K562 (cell line): ENCODE results near the gene CT45A3. TPM values are rescaled to one million over a fixed set of nuclear protein-coding genes. Genes with fewer than 3 reads are reported as not detected.

Experiments used
- ATAC-seq: fragments of 200-7000 bp; cut with Tn5 transposase; 3 replicates; pipeline ENCODE4 v1.9.1; 2020; ENCODE audit warnings: moderate library complexity
- BruUV-seq: library from RNA; stranded (reverse); fragments of 400-500 nt; replicated peaks from 2 replicates; lab custom pipeline; 2021; lab: Mats Ljungman, UMichigan
- CTCF ChIA-PET: fragments of 300-600 bp; formaldehyde crosslinking; extraction: SDS; loops from one replicate; lab custom pipeline; 2021; ENCODE audit warnings: low intra/inter-chr PET ratio; lab: Yijun Ruan, JAX
- POLR2A ChIA-PET: fragments of 300-600, 350-650 bp; sonication (Branson Sonifier 250); formaldehyde crosslinking; extraction: SDS; loops from one replicate; lab custom pipeline; 2021; ENCODE audit warnings: antibody characterized with exemption, inconsistent platforms; lab: Yijun Ruan, JAX
- DNase-seq, 4 experiments: peaks; one replicate each; pipeline versions ENCODE4 v3.0.0 to v3.0.0-alpha.2; 2011 to 2018; ENCODE audit warnings: low spot score in 3 of 4, mixed read lengths in 3 of 4; ENCODE audit errors: extremely low read depth in 1 of 4
- FAIRE-seq: peaks from 2 replicates; lab custom pipeline; 2011; peaks lifted over from hg19 to GRCh38; lab: Jason Lieb, UNC
- H2AFZ ChIP-seq: 2 replicates; pipeline ENCODE4 v1.6.0; 2011; ENCODE audit warnings: low read depth, low read length, control low read depth, inconsistent platforms
- H3K27ac ChIP-seq: fragments of 200-600 bp; 3 replicates; pipeline ENCODE4 v1.8.0; 2011; ENCODE audit warnings: low read depth, mild to moderate bottlenecking, control low read depth, inconsistent platforms, low read length, moderate library complexity, mixed read lengths; ENCODE audit errors: extremely low read depth
- H3K27me3 ChIP-seq, 2 experiments: fragments of 300-600 bp in 1 of 2; 2 replicates in 1 of 2; 3 replicates in 1 of 2; pipeline versions ENCODE4 v1.6.0 to v1.8.0; 2011; ENCODE audit warnings: inconsistent platforms in 2 of 2, low read length in 2 of 2, mild to moderate bottlenecking in 1 of 2, mixed read lengths in 1 of 2, moderate library complexity in 1 of 2; ENCODE audit not compliant: control insufficient read depth in 2 of 2, insufficient read depth in 2 of 2
- H3K36me3 ChIP-seq: fragments of 300-600 bp; 3 replicates; pipeline ENCODE4 v1.8.0; 2011; ENCODE audit warnings: mild to moderate bottlenecking, low read length, inconsistent platforms; ENCODE audit not compliant: control insufficient read depth, insufficient read depth
- H3K4me1 ChIP-seq, 2 experiments: fragments of 200-600 bp in 1 of 2; replicated peaks in 1 of 2; 2 replicates in 1 of 2; 3 replicates in 1 of 2; pipeline versions ENCODE4 v1.5.1 to v1.8.0; 2011; ENCODE audit warnings: inconsistent platforms in 2 of 2, low read length in 2 of 2, mild to moderate bottlenecking in 1 of 2, mixed read lengths in 1 of 2, moderate library complexity in 1 of 2; ENCODE audit not compliant: control insufficient read depth in 2 of 2, insufficient read depth in 2 of 2
- H3K4me2 ChIP-seq: 2 replicates; pipeline ENCODE4 v1.6.1; 2011; ENCODE audit warnings: low read length, control low read depth, inconsistent platforms, mixed read lengths; ENCODE audit not compliant: insufficient read depth
- H3K4me3 ChIP-seq: fragments of 200-600 bp; sonication (generic), shearing (Covaris generic); 2 replicates; pipeline ENCODE4 v1.5.1; 2016; ENCODE audit warnings: control low read depth, inconsistent platforms
- H3K79me2 ChIP-seq: fragments of 200-600 bp; 3 replicates; pipeline ENCODE4 v1.8.0; 2011; ENCODE audit warnings: low read length, inconsistent platforms; ENCODE audit not compliant: control insufficient read depth, insufficient read depth
- H3K9ac ChIP-seq, 2 experiments: 2 replicates each; pipeline versions ENCODE4 v1.6.0 to v1.6.1; 2011; ENCODE audit warnings: low read depth in 2 of 2, low read length in 2 of 2, control low read depth in 1 of 2, inconsistent platforms in 1 of 2, mild to moderate bottlenecking in 1 of 2, mixed read lengths in 1 of 2; ENCODE audit not compliant: insufficient read depth in 1 of 2
- H3K9me1 ChIP-seq: one replicate; pipeline ENCODE4 v1.6.0; 2011; ENCODE audit warnings: inconsistent platforms, mild to moderate bottlenecking, low read length, moderate library complexity; ENCODE audit not compliant: control insufficient read depth, insufficient read depth
- H3K9me3 ChIP-seq: replicated peaks from 2 replicates; pipeline ENCODE4 v1.5.1; 2011; ENCODE audit warnings: low read depth, low read length, inconsistent platforms; ENCODE audit not compliant: control insufficient read depth, insufficient read depth
- H4K20me1 ChIP-seq: replicated peaks from 2 replicates; pipeline ENCODE4 v1.6.1; 2011; ENCODE audit warnings: low read length, inconsistent platforms, mixed read lengths; ENCODE audit not compliant: control insufficient read depth, insufficient read depth
- CREB1 ChIP-seq, 2 experiments: sonication (generic) in 1 of 2; formaldehyde crosslinking in 1 of 2; IDR thresholded peaks; 2 replicates each; pipeline versions ENCODE4 v1.6.1 to v1.8.0; 2012 to 2022; ENCODE audit warnings: inconsistent platforms in 1 of 2, mild to moderate bottlenecking in 1 of 2, missing genetic modification reagents in 1 of 2, moderate library complexity in 1 of 2
- NELFE ChIP-seq: IDR thresholded peaks from 2 replicates; pipeline ENCODE4 v1.6.1; 2011; ENCODE audit warnings: mild to moderate bottlenecking; ENCODE audit not compliant: insufficient read depth, insufficient read length
- RAD21 ChIP-seq, 2 experiments: fragments of 250-450 bp in 1 of 2; fragments of 450-650 bp in 1 of 2; sonication (Bioruptor Pico) in 1 of 2; formaldehyde crosslinking in 1 of 2; IDR thresholded peaks in 1 of 2; conservative IDR thresholded peaks in 1 of 2; 2 replicates each; pipeline versions ENCODE4 v1.4.0 to v1.8.0; 2020 to 2022; ENCODE audit warnings: mild to moderate bottlenecking in 2 of 2, moderate library complexity in 1 of 2
- TOE1 ChIP-seq, 2 experiments: fragments of 450-650 bp in 1 of 2; sonication (generic) in 1 of 2; formaldehyde crosslinking in 1 of 2; IDR thresholded peaks; 2 replicates each; pipeline versions ENCODE4 v1.7.1 to v1.8.0; 2016 to 2022; ENCODE audit warnings: borderline replicate concordance in 2 of 2, mild to moderate bottlenecking in 2 of 2, antibody characterized with exemption in 1 of 2, inconsistent platforms in 1 of 2, low read depth in 1 of 2, missing genetic modification reagents in 1 of 2, moderate library complexity in 1 of 2
- WGBS: fragments of 100-300 bp; shearing (Covaris generic); methylation state at CpG from one replicate; pipeline ENCODE4 v1.1.6; 2016; ENCODE audit warnings: low coverage, mixed read lengths; ENCODE audit not compliant: insufficient coverage; ENCODE audit errors: missing lambda C conversion rate; 5-methylcytosine and 5-hydroxymethylcytosine counted together
- in situ Hi-C: fragments of 300-500 bp; cut with MboI; formaldehyde crosslinking; loops from 4 replicates; pipeline ENCODE4 v1.15.0; 2018; ENCODE audit warnings: inconsistent platforms, mixed read lengths
- intact Hi-C: fragments of 100-400 bp; cut with micrococcal nuclease; formaldehyde crosslinking; loops from 2 replicates; pipeline ENCODE4 v1.14.2; 2022
- polyA plus RNA-seq, 8 experiments: library from polyadenylated mRNA; depleted of rRNA in 4 of 8; stranded (reverse) in 5 of 8; unstranded in 3 of 8; fragments of >200 nt; fragmentation: Nextera tagmentation in 2 of 8; fragmentation: Illumina TruSeq in 1 of 8; extraction: Ambion mirVana in 2 of 8; extraction: Trizol in 1 of 8; gene quantifications; 2 replicates each; pipeline versions ENCODE4 v1.2.1 to v1.2.3, GENCODE V29; 2011 to 2014; ENCODE audit warnings: inconsistent platforms in 1 of 8, missing spikeins in 1 of 8
- total RNA-seq, 7 experiments: library from RNA; depleted of rRNA in 6 of 7; stranded (reverse); fragments of >200 nt in 6 of 7; fragmentation: Illumina TruSeq in 2 of 7; extraction: Trizol in 2 of 7; gene quantifications; 2 replicates each; pipeline versions ENCODE4 v1.2.1 to v1.2.3, GENCODE V29; 2011 to 2021; ENCODE audit warnings: low replicate concordance in 1 of 7
- TF ChIP-seq, protein P1 (sequence below), 3 experiments: IDR thresholded peaks in 2 of 3; conservative IDR thresholded peaks in 1 of 3; 2 replicates each; pipeline ENCODE4 v1.5.1; 2011 to 2012; ENCODE audit warnings: low read length in 3 of 3, mild to moderate bottlenecking in 3 of 3, control low read depth in 2 of 3, improper control_type of control experiment in 1 of 3, inconsistent platforms in 1 of 3, low read depth in 1 of 3, mixed read lengths in 1 of 3, moderate library complexity in 1 of 3; ENCODE audit not compliant: insufficient read depth in 2 of 3
- TF ChIP-seq, protein P2 (sequence below): sonication (generic); formaldehyde crosslinking; IDR thresholded peaks from 2 replicates; pipeline ENCODE4 v1.9.0; 2022; ENCODE audit warnings: mild to moderate bottlenecking, missing genetic modification reagents

The CT45A3 gene
- total and polyA plus RNA-seq, 9 of the 15 experiments (the other 6 are each of a cell fraction or from before 2014, with no cell fraction given), result 0.13 to 3.2 (median 0.84) TPM; not detected in 1

GRCh38 chrX:135737366-135738071 lies 30.5 kb downstream of the CT45A3 start:
- no TSS peak for BruUV-seq
- Histone ChIP-seq H3K27me3 (no peaks in the 10 kb centered on the region), H3K79me2 (peaks cover 12% of the 10 kb centered on the region; the same call in 2 of the 3 replicates), H3K9ac (no peak overlapping the region), H3K36me3 (no peaks in the 10 kb centered on the region), H3K27ac (no peak overlapping the region), H2AFZ (no peak overlapping the region), H3K4me1 (no peaks in the 10 kb centered on the region; a peak in 1 of 5 replicates), H3K9me3 (no peaks in the 10 kb centered on the region), H3K4me3 (no peak overlapping the region)
- ATAC-seq (no peak), FAIRE-seq (peak; percentile 37), DNase-seq (peak in 1 of 4 experiments; percentile 34)
- CTCF ChIA-PET, result interaction anchor here (0.6 kb wide), 1 partner anchor 782 kb away, joined by 3 read pairs; no protein-coding TSS in a partner anchor
- in situ Hi-C loops (loop anchor here (25.0 kb wide), 1 partner anchor 200 kb away; no protein-coding TSS in a partner anchor), intact Hi-C loops (no loop called here)
- TF ChIP-seq NELFE (no peak), CREB1 (IDR thresholded peaks at IDR 0.05) (no peak), CREB1 (CRISPR knock-in tag; IDR thresholded peaks at IDR 0.05) (no peak), TOE1 (IDR thresholded peaks at IDR 0.05; ENCODE audit: borderline replicate concordance) (no peak), TOE1 (CRISPR knock-in tag; IDR thresholded peaks at IDR 0.05; ENCODE audit: borderline replicate concordance, low read depth) (no peak), RAD21 (CRISPR knock-in tag; conservative IDR thresholded peaks at IDR 0.05 in 1 of 2, IDR thresholded peaks at IDR 0.05 in 1 of 2) (peak; percentile 22 to 46; a peak in 3 of 4 replicates)
- TF ChIP-seq, protein P1, sequence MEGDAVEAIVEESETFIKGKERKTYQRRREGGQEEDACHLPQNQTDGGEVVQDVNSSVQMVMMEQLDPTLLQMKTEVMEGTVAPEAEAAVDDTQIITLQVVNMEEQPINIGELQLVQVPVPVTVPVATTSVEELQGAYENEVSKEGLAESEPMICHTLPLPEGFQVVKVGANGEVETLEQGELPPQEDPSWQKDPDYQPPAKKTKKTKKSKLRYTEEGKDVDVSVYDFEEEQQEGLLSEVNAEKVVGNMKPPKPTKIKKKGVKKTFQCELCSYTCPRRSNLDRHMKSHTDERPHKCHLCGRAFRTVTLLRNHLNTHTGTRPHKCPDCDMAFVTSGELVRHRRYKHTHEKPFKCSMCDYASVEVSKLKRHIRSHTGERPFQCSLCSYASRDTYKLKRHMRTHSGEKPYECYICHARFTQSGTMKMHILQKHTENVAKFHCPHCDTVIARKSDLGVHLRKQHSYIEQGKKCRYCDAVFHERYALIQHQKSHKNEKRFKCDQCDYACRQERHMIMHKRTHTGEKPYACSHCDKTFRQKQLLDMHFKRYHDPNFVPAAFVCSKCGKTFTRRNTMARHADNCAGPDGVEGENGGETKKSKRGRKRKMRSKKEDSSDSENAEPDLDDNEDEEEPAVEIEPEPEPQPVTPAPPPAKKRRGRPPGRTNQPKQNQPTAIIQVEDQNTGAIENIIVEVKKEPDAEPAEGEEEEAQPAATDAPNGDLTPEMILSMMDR (IDR thresholded peaks at IDR 0.05 in 2 of 3, conservative IDR thresholded peaks at IDR 0.05 in 1 of 3; ENCODE audit: insufficient read depth in 2 of 3, low read depth in 1 of 3, low read length in 3 of 3), result peak; percentile 13 to 43 (median 33); a peak in 4 of 6 replicates
- TF ChIP-seq, protein P2, sequence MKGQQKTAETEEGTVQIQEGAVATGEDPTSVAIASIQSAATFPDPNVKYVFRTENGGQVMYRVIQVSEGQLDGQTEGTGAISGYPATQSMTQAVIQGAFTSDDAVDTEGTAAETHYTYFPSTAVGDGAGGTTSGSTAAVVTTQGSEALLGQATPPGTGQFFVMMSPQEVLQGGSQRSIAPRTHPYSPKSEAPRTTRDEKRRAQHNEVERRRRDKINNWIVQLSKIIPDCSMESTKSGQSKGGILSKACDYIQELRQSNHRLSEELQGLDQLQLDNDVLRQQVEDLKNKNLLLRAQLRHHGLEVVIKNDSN (CRISPR knock-in tag), result no peak
- TF ChIP-seq, all 486 proteins: peak for 2
- Histone ChIP-seq H3K4me2 (no peak overlapping the region), H4K20me1 (no peaks in the 10 kb centered on the region), H3K9me1 (no peaks in the 10 kb centered on the region)
- 5% methylated on average over 4 of the region's 4 CpGs for WGBS
- POLR2A ChIA-PET, result no interaction called here
